ENCODE data around the gene UBE2J2.

Gene UBE2J2

GRCh38 chr1:1303736-1304135, 30.1 kb upstream of the UBE2J2 start:
- Histone ChIP-seq H3K36me3 (ENCODE audit: insufficient read depth, low read length) (no peaks in the 10 kb centered on the region), H3F3A (ENCODE audit: insufficient read depth, low read length) (no peaks in the 10 kb centered on the region), H3K9me2 (ENCODE audit: low read depth, low read length) (no peaks in the 10 kb centered on the region), H4K20me1 (ENCODE audit: insufficient read depth, low read length) (no peaks in the 10 kb centered on the region), H3K9me3 (ENCODE audit: low read length) (no peaks in the 10 kb centered on the region), H3K27ac (ENCODE audit: low read depth, low read length, poor library complexity, severe bottlenecking) (no peak overlapping the region), H3K79me2 (ENCODE audit: insufficient read depth, low read length) (no peaks in the 10 kb centered on the region), H3K4me2 (ENCODE audit: low read length) (no peak overlapping the region), H2AFZ (ENCODE audit: low read length) (no peak overlapping the region), H3K9ac (ENCODE audit: low read length) (no peak overlapping the region), H3K4me1 (ENCODE audit: insufficient read depth, low read length, severe bottlenecking) (peaks cover 25% of the 10 kb centered on the region), H3K27me3 (ENCODE audit: insufficient read depth, low read length) (no peaks in the 10 kb centered on the region), H3K4me3 (ENCODE audit: low read depth, low read length, poor library complexity, severe bottlenecking) (no peak overlapping the region)
- TF ChIP-seq CTCF (IDR thresholded peaks at IDR 0.05; ENCODE audit: low read length) = no peak
- no peak for TF ChIP-seq EZH2 (IDR thresholded peaks at IDR 0.05; ENCODE audit: borderline replicate concordance, low read length)

GRCh38 chr1:1302951-1303509, 29.4 kb upstream of the UBE2J2 start:
- no peak overlapping the region for H3K4me3 ChIP-seq (ENCODE audit: low read depth, low read length, poor library complexity, severe bottlenecking)
- no peak overlapping the region for H3K9ac ChIP-seq (ENCODE audit: low read length)
- no peaks in the 10 kb centered on the region for H3K36me3 ChIP-seq (ENCODE audit: insufficient read depth, low read length)
- H3K4me2 ChIP-seq (ENCODE audit: low read length) = no peak overlapping the region
- peaks cover 25% of the 10 kb centered on the region for H3K4me1 ChIP-seq (ENCODE audit: insufficient read depth, low read length, severe bottlenecking)
- H3K79me2 ChIP-seq (ENCODE audit: insufficient read depth, low read length) = no peaks in the 10 kb centered on the region
- H3K27ac ChIP-seq (ENCODE audit: low read depth, low read length, poor library complexity, severe bottlenecking) = no peak overlapping the region
- no peaks in the 10 kb centered on the region for H3K9me2 ChIP-seq (ENCODE audit: low read depth, low read length)
- no peaks in the 10 kb centered on the region for H3K27me3 ChIP-seq (ENCODE audit: insufficient read depth, low read length)
- no peaks in the 10 kb centered on the region for H3K9me3 ChIP-seq (ENCODE audit: low read length)
- no peaks in the 10 kb centered on the region for H3F3A ChIP-seq (ENCODE audit: insufficient read depth, low read length)
- no peak overlapping the region for H2AFZ ChIP-seq (ENCODE audit: low read length)
- no peaks in the 10 kb centered on the region for H4K20me1 ChIP-seq (ENCODE audit: insufficient read depth, low read length)
- no peak for TF ChIP-seq CTCF (IDR thresholded peaks at IDR 0.05; ENCODE audit: low read length)
- TF ChIP-seq EZH2 (IDR thresholded peaks at IDR 0.05; ENCODE audit: borderline replicate concordance, low read length) = no peak

- peaks cover 21% of the 10 kb centered on the region for H3K4me1 ChIP-seq (ENCODE audit: insufficient read depth, low read length, severe bottlenecking)
- no peaks in the 10 kb centered on the region for H4K20me1 ChIP-seq (ENCODE audit: insufficient read depth, low read length)
These were observed 28.4 kb upstream of the UBE2J2 start for GRCh38 chr1:1302006-1302430.

More at GRCh38 chr1:1302006-1302430, 28.4 kb upstream of the UBE2J2 start:
- Histone ChIP-seq H3K4me3 (ENCODE audit: low read depth, low read length, poor library complexity, severe bottlenecking) (no peak overlapping the region), H3K9me3 (ENCODE audit: low read length) (no peaks in the 10 kb centered on the region), H3K9me2 (ENCODE audit: low read depth, low read length) (no peaks in the 10 kb centered on the region), H3K4me2 (ENCODE audit: low read length) (no peak overlapping the region), H3K27ac (ENCODE audit: low read depth, low read length, poor library complexity, severe bottlenecking) (no peak overlapping the region), H3K36me3 (ENCODE audit: insufficient read depth, low read length) (no peaks in the 10 kb centered on the region), H3F3A (ENCODE audit: insufficient read depth, low read length) (no peaks in the 10 kb centered on the region), H3K79me2 (ENCODE audit: insufficient read depth, low read length) (no peaks in the 10 kb centered on the region), H3K9ac (ENCODE audit: low read length) (no peak overlapping the region), H2AFZ (ENCODE audit: low read length) (no peak overlapping the region), H3K27me3 (ENCODE audit: insufficient read depth, low read length) (no peaks in the 10 kb centered on the region)
- TF ChIP-seq EZH2 (IDR thresholded peaks at IDR 0.05; ENCODE audit: borderline replicate concordance, low read length) (no peak), CTCF (IDR thresholded peaks at IDR 0.05; ENCODE audit: low read length) (peak; percentile 67)
